ENCODE results near the gene SYT7. TPM values are rescaled to one million over a fixed set of nuclear protein-coding genes. Genes with fewer than 3 reads are reported as not detected.

The SYT7 gene
- total RNA-seq, 4 donors from 2014 or later = 2.1 to 10.0 (median 5.9) TPM

DNA sequence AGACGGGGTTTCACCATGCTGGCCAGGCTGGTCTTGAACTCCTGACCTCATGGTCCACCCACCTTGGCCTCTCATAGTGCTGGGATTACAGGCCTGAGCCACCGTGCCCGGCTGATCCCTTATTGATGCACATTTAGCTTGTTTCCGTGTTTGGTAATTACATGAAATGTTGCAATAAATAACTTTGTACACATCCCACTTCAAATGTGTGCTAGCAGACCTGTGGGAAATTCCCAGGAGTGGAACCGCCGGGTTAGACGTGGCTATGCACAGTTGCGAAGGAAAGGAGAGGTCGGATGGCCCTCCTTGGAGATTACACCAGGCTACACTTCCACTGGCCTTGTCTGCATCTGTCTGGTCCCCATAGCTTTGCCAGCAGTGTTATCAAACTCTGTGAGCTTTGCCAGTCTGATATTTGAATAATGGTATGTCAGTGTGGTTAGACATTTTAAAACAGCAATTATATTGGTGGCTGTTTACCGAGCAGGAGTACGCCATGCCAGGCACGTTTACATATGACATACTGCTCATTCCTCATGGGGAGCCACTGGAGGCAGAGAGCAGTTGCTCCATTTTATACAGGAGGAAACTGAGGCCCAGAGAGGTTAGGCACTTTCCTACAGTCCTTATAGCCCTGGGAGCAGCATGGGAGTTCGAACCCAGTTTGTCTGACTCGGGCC lies 27.2 kb upstream of the SYT7 start:
- TF ChIP-seq POLR2A (IDR thresholded peaks at IDR 0.05) (no peak), CTCF (IDR thresholded peaks at IDR 0.05) (no peak)
- no peak for DNase-seq
- intact Hi-C loops (cut with DNase I; ENCODE audit: low total_unique reads) = no loop called here
- H3K4me3 ChIP-seq = no peak overlapping the region
- H3K9me3 ChIP-seq = no peaks in the 10 kb centered on the region
- H3K36me3 ChIP-seq = no peaks in the 10 kb centered on the region
- H3K27me3 ChIP-seq = no peaks in the 10 kb centered on the region
- no peak overlapping the region for H3K27ac ChIP-seq
- H3K4me1 ChIP-seq = no peaks in the 10 kb centered on the region

DNA sequence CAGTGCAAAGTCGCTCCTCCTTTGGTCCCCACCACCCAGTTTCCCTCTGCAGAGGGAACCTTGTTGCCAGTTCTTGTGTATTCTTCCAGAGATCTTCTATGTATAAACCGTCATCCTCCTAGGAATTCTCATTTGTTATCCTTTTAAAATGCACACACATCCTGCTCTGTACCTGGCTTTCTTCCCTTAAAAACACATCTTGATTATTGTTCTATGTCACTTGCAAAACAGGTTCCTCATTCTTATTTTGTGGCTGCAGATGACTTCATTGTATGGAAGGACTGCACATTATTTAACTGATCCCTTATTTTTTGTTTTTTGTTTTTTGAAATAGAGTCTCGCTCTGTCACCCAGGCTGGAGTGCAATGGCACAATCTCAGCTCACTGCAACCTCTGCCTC lies 26.6 kb upstream of the SYT7 start:
- H3K4me1 ChIP-seq = no peaks in the 10 kb centered on the region
- intact Hi-C loops (cut with DNase I; ENCODE audit: low total_unique reads) = no loop called here
- no peak for DNase-seq

DNA sequence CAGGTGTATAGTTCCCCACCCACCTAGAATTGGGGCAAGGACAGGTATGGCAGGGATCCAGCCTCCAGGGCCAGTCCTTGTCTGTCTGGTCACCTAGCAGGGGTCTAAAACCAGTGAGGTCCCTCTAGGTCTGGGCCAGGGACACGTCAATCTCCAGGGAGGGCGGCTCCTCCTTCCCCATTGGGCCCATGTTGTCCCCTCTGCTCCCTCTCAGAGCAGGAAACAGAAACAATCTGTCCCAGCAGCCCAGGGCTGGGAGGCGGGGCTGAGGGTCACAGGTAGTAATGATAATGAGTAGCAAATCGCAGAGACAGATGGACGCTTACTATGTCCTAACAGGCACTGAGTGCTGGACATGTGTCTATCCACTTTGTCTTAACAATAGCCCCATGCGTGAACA lies 22.8 kb upstream of the SYT7 start:
- H3K4me1 ChIP-seq = peaks cover 0 to 7% of the 10 kb centered on the region in 2 donors
- no peak for TF ChIP-seq CTCF (IDR thresholded peaks at IDR 0.05)
- no peak for TF ChIP-seq POLR2A (IDR thresholded peaks at IDR 0.05)
- no peaks in the 10 kb centered on the region for H3K27me3 ChIP-seq
- intact Hi-C loops (cut with DNase I; ENCODE audit: low total_unique reads) = no loop called here
- no peaks in the 10 kb centered on the region for H3K36me3 ChIP-seq
- DNase-seq = no peak
- peak overlapping the region in 1 of 2 donors; percentile 68 for H3K27ac ChIP-seq
- no peaks in the 10 kb centered on the region for H3K9me3 ChIP-seq
- H3K4me3 ChIP-seq = no peak overlapping the region

More for the DNA sequence above, 26.6 kb upstream of the SYT7 start:
- Histone ChIP-seq H3K9me3 (no peaks in the 10 kb centered on the region), H3K4me3 (no peak overlapping the region), H3K27ac (no peak overlapping the region), H3K36me3 (no peaks in the 10 kb centered on the region), H3K27me3 (no peaks in the 10 kb centered on the region)
- TF ChIP-seq CTCF (IDR thresholded peaks at IDR 0.05) = no peak
- TF ChIP-seq POLR2A (IDR thresholded peaks at IDR 0.05) = no peak

DNA sequence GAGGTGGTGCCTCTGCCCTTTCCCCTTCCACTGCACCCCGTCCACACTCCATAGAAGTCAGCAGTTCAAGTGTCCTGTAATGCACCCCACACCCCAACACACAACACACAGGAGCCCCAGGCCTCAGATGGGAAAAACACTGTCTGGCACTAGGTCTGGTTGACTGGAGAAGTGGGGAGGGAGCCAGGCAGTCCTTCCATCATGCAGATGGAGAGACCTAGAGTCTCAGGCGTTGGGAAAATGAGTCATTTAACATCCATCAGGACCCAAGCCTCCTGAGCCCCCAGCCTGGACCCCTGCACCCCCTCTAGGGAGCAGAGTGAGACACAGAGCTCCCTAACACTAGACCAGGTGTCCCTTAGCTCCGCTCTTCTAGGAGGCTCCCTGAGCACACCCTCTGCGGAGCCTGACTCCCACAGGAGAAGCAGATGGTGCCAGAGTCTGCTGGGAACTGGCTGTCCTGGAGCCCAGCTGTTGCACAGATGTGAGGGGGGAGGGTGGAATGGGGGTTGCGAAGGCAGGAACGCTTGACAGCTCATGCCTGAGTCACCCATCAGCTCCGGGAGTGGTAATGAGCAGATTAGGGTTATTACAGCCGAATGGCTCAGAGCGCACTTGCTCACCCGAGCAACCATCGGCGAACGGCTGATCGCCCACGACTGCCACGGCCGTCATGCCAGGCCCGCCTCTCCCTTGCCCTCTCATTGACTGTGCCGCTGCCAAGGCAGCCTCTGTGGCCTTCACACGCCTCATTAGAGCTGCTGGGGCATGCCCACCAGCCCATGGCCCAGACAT lies 22.1 kb upstream of the SYT7 start:
- Histone ChIP-seq H3K9me3 (no peaks in the 10 kb centered on the region), H3K36me3 (no peaks in the 10 kb centered on the region), H3K27me3 (no peaks in the 10 kb centered on the region), H3K4me1 (peaks cover 0 to 8% of the 10 kb centered on the region in 2 donors), H3K4me3 (no peak overlapping the region), H3K27ac (peak overlapping the region; percentile 55 to 68)
- TF ChIP-seq CTCF (IDR thresholded peaks at IDR 0.05) = peak in 1 of 4 experiments; percentile 20
- TF ChIP-seq POLR2A (IDR thresholded peaks at IDR 0.05) = peak in 1 of 2 donors; percentile 14
- DNase-seq = peak; percentile 90 to 93
- intact Hi-C loops (cut with DNase I; ENCODE audit: low total_unique reads) = no loop called here

DNA sequence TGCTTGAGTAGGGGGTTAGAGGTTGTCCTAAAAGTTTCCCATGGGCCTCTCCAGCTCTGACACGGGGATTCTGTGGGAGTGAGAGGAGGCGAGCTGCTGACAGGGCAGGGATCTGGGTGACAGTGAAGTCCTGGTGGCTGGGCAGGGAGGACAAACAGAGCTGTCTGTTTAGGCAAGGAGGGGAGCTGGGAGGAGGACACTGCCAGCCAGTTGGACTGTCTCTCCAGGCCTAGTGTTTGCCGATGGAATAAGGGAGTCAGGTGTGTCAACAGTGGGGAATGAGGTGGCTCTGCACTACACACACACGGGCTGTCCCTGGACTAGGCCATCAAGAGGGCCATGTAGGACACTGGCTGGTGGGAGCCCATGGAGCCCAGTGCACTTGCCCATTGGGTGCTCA lies 20.6 kb upstream of the SYT7 start:
- Histone ChIP-seq H3K4me1 (peaks cover 0 to 8% of the 10 kb centered on the region in 2 donors), H3K27ac (no peak overlapping the region), H3K27me3 (no peaks in the 10 kb centered on the region), H3K4me3 (no peak overlapping the region), H3K36me3 (no peaks in the 10 kb centered on the region), H3K9me3 (no peaks in the 10 kb centered on the region)
- no peak for TF ChIP-seq POLR2A (IDR thresholded peaks at IDR 0.05)
- no peak for TF ChIP-seq CTCF (IDR thresholded peaks at IDR 0.05)
- no peak for DNase-seq
- intact Hi-C loops (cut with DNase I; ENCODE audit: low total_unique reads) = no loop called here
